ENCODE measurements around the gene BCL7A.
A peak's percentile ranks its signal among the peaks of the same experiment; 100 is the strongest.

Gene BCL7A

DNA sequence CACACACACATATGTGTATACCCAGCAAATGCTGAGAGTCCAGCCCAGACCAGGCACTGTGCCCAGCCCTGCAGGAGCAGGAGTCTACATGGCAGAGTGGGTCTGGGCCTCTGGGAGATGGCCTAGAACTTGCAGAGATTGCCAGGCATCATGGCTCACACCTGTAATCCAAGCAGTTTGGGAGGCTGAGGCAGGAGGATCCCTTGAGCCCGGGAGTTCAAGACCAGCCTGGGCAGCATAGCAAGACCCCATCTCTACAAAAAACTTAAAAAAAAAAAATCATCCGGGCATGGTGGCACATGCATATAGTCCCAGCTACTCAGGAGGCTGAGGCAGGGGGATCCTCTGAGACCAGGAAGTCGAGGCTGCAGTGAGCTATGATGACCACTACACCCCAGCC lies 36.1 kb downstream of the BCL7A start:
- peaks cover 4% of the 10 kb centered on the region for H3K4me1 ChIP-seq (ENCODE audit: insufficient read depth, low read length)
- H3K27me3 ChIP-seq (ENCODE audit: insufficient read depth, low read length) = no peaks in the 10 kb centered on the region
- no peak overlapping the region for H3K4me3 ChIP-seq (ENCODE audit: low read length)
- no peaks in the 10 kb centered on the region for H3K9me3 ChIP-seq (ENCODE audit: low read length)
- H2AFZ ChIP-seq (ENCODE audit: low read depth, low read length) = no peak overlapping the region
- H3K36me3 ChIP-seq (ENCODE audit: insufficient read depth, low read length) = peaks cover 61% of the 10 kb centered on the region

GRCh38 chr12:122058549-122059149 lies 37.0 kb downstream of the BCL7A start:
- peaks cover 12% of the 10 kb centered on the region for H3K4me1 ChIP-seq (ENCODE audit: insufficient read depth, low read length)
- H3K9me3 ChIP-seq (ENCODE audit: low read length) = no peaks in the 10 kb centered on the region
- peaks cover 61% of the 10 kb centered on the region for H3K36me3 ChIP-seq (ENCODE audit: insufficient read depth, low read length)
- H2AFZ ChIP-seq (ENCODE audit: low read depth, low read length) = no peak overlapping the region
- no peak overlapping the region for H3K4me3 ChIP-seq (ENCODE audit: low read length)
- H3K27me3 ChIP-seq (ENCODE audit: insufficient read depth, low read length) = no peaks in the 10 kb centered on the region

GRCh38 chr12:122059203-122059960 lies 37.7 kb downstream of the BCL7A start:
- H3K4me3 ChIP-seq (ENCODE audit: low read length) = no peak overlapping the region
- H3K27me3 ChIP-seq (ENCODE audit: insufficient read depth, low read length) = no peaks in the 10 kb centered on the region
- no peaks in the 10 kb centered on the region for H3K9me3 ChIP-seq (ENCODE audit: low read length)
- no peak overlapping the region for H2AFZ ChIP-seq (ENCODE audit: low read depth, low read length)
- peaks cover 59% of the 10 kb centered on the region for H3K36me3 ChIP-seq (ENCODE audit: insufficient read depth, low read length)
- H3K4me1 ChIP-seq (ENCODE audit: insufficient read depth, low read length) = peaks cover 18% of the 10 kb centered on the region

- peaks cover 52% of the 10 kb centered on the region for H3K36me3 ChIP-seq (ENCODE audit: insufficient read depth, low read length)
- no peak overlapping the region for H3K4me3 ChIP-seq (ENCODE audit: low read length)
- no peak overlapping the region for H2AFZ ChIP-seq (ENCODE audit: low read depth, low read length)
- H3K4me1 ChIP-seq (ENCODE audit: insufficient read depth, low read length) = peaks cover 25% of the 10 kb centered on the region
- no peaks in the 10 kb centered on the region for H3K27me3 ChIP-seq (ENCODE audit: insufficient read depth, low read length)
- H3K9me3 ChIP-seq (ENCODE audit: low read length) = no peaks in the 10 kb centered on the region
Measured at GRCh38 chr12:122060081-122060501, 38.4 kb downstream of the BCL7A start.

GRCh38 chr12:122061253-122061652 lies 39.6 kb downstream of the BCL7A start:
- no peaks in the 10 kb centered on the region for H3K9me3 ChIP-seq (ENCODE audit: low read length)
- no peaks in the 10 kb centered on the region for H3K27me3 ChIP-seq (ENCODE audit: insufficient read depth, low read length)
- no peak overlapping the region for H2AFZ ChIP-seq (ENCODE audit: low read depth, low read length)
- H3K36me3 ChIP-seq (ENCODE audit: insufficient read depth, low read length) = peaks cover 41% of the 10 kb centered on the region
- H3K4me3 ChIP-seq (ENCODE audit: low read length) = no peak overlapping the region
- peaks cover 28% of the 10 kb centered on the region for H3K4me1 ChIP-seq (ENCODE audit: insufficient read depth, low read length)

GRCh38 chr12:122062832-122063693 lies 41.4 kb downstream of the BCL7A start:
- Histone ChIP-seq H3K27me3 (ENCODE audit: insufficient read depth, low read length) (no peaks in the 10 kb centered on the region), H3K36me3 (ENCODE audit: insufficient read depth, low read length) (peaks cover 26% of the 10 kb centered on the region), H3K9me3 (ENCODE audit: low read length) (no peaks in the 10 kb centered on the region), H3K4me1 (ENCODE audit: insufficient read depth, low read length) (peaks cover 31% of the 10 kb centered on the region), H3K4me3 (ENCODE audit: low read length) (peak overlapping the region; percentile 47), H2AFZ (ENCODE audit: low read depth, low read length) (peak overlapping the region; percentile 29)

- Histone ChIP-seq H3K36me3 (ENCODE audit: insufficient read depth, low read length) (peaks cover 26% of the 10 kb centered on the region), H2AFZ (ENCODE audit: low read depth, low read length) (peak overlapping the region; percentile 29), H3K4me3 (ENCODE audit: low read length) (peak overlapping the region; percentile 47), H3K9me3 (ENCODE audit: low read length) (no peaks in the 10 kb centered on the region), H3K27me3 (ENCODE audit: insufficient read depth, low read length) (no peaks in the 10 kb centered on the region), H3K4me1 (ENCODE audit: insufficient read depth, low read length) (peaks cover 31% of the 10 kb centered on the region)
Measured at GRCh38 chr12:122063694-122064024, 42.0 kb downstream of the BCL7A start.

GRCh38 chr12:122064025-122064777 lies 42.5 kb downstream of the BCL7A start:
- Histone ChIP-seq H3K4me3 (ENCODE audit: low read length) (peak overlapping the region; percentile 47), H2AFZ (ENCODE audit: low read depth, low read length) (no peak overlapping the region), H3K4me1 (ENCODE audit: insufficient read depth, low read length) (peaks cover 31% of the 10 kb centered on the region), H3K9me3 (ENCODE audit: low read length) (no peaks in the 10 kb centered on the region), H3K36me3 (ENCODE audit: insufficient read depth, low read length) (peaks cover 20% of the 10 kb centered on the region), H3K27me3 (ENCODE audit: insufficient read depth, low read length) (no peaks in the 10 kb centered on the region)

DNA sequence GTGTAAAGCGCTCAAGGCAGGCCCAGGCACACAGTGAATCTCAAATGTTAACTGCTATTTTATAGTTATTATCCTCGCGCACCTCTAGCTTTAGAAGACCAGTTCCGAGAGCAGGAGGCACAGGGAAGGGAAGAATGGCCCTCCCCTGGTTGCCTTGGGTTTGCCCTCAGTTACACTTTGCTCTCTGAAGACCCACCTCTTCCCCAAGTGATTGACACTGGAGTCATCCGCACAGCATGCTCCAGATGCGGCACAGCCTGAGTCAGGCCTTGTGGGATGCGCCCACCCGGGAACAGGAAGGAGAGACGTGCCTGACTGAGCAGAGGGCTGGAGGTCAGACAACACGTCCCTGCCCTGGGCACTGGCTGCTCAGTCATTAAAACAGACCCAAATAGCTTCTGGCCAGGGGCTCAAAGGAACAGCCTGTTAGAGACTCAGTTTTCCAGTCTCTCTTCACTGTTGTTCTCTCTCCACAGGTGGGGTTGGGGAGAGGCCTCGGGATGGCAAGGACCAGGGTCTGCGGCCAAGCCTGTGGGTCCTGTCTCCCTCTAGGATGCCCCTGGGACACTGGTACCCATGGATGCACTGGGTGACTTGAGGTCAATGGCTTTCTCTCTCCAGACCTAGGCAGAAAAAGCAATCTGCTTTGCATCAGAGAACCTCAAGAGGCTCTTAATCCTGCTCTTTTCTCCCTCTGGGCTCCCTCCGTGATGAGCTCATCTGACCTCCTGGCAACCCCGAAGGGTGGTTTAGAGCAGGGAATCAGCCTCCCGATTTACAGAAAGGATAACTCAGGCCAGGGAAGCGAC lies 43.3 kb downstream of the BCL7A start:
- H3K4me1 ChIP-seq (ENCODE audit: insufficient read depth, low read length) = peaks cover 31% of the 10 kb centered on the region
- H3K36me3 ChIP-seq (ENCODE audit: insufficient read depth, low read length) = peaks cover 16% of the 10 kb centered on the region
- no peak overlapping the region for H2AFZ ChIP-seq (ENCODE audit: low read depth, low read length)
- no peaks in the 10 kb centered on the region for H3K9me3 ChIP-seq (ENCODE audit: low read length)
- no peaks in the 10 kb centered on the region for H3K27me3 ChIP-seq (ENCODE audit: insufficient read depth, low read length)
- peak overlapping the region; percentile 47 for H3K4me3 ChIP-seq (ENCODE audit: low read length)

DNA sequence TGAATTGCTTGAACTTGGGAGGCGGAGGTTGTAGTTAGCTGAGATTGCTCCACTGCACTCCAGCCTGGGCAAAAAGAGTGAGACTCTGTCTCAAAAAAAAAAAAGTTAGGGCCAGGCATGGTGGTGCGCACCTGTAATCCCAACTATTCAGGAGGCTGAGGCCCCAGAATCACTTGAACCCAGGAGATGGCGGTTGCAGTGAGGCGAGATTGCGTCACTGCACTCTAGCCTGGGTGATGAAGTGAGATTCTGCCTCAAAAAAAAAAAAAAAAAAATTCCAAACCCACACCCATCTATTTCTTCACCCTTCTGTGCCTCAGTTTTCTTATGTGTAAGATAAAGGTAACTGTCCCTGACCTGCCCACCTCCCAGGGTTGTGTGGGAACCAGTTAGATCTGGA lies 45.9 kb downstream of the BCL7A start:
- Histone ChIP-seq H3K4me1 (ENCODE audit: insufficient read depth, low read length) (peaks cover 34% of the 10 kb centered on the region), H3K36me3 (ENCODE audit: insufficient read depth, low read length) (peaks cover 6% of the 10 kb centered on the region), H2AFZ (ENCODE audit: low read depth, low read length) (no peak overlapping the region), H3K4me3 (ENCODE audit: low read length) (no peak overlapping the region), H3K27me3 (ENCODE audit: insufficient read depth, low read length) (no peaks in the 10 kb centered on the region), H3K9me3 (ENCODE audit: low read length) (no peaks in the 10 kb centered on the region)

GRCh38 chr12:122067966-122068365 lies 46.3 kb downstream of the BCL7A start:
- no peak overlapping the region for H3K4me3 ChIP-seq (ENCODE audit: low read length)
- H3K4me1 ChIP-seq (ENCODE audit: insufficient read depth, low read length) = peaks cover 31% of the 10 kb centered on the region
- no peaks in the 10 kb centered on the region for H3K9me3 ChIP-seq (ENCODE audit: low read length)
- H2AFZ ChIP-seq (ENCODE audit: low read depth, low read length) = no peak overlapping the region
- no peaks in the 10 kb centered on the region for H3K27me3 ChIP-seq (ENCODE audit: insufficient read depth, low read length)
- peaks cover 6% of the 10 kb centered on the region for H3K36me3 ChIP-seq (ENCODE audit: insufficient read depth, low read length)

Data from neuron (in vitro differentiated cells).